Left hindlimb (tissue), 1 donor: ENCODE data around the gene STEAP2.

Source experiments
- DNase-seq: peaks from one replicate; pipeline ENCODE4 v3.0.0-alpha.2; 2018

STEAP2 gene

DNA sequence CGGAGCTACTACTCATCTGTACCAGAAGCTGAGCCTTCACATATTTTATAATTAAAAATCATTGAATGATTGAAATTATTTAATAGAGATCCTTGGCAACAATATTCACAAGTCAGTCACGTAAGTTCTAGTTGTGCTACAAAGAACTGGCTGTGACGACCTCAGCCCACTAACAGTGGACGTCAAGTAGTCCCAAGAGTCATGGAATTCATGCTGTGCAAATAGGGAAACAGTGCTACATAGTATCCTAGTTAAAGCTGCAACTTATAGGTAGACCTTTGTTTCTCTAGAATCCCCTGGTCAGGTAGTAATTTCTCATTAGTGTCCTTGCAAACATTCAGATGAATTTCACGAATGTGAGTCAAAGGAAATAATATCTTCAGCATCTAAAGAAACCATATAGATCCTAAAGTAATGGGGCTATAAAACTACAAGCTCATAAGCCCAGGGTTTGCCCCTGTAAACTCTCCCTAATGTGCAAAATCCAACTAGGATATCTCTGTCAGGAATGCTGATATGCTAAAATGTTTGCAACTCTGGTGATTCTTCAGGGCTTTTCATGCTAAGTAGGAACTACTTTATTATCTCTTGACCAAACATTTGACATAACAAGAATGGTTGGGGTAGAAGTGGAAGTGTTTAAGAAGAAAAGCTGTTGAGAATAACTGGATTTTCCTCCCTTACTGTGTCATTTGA lies 64.6 kb downstream of the STEAP2 start:
- no peak for DNase-seq
